ENCODE results near the gene TBPL1. TPM values are rescaled to one million over a fixed set of nuclear protein-coding genes. Genes with fewer than 3 reads are reported as not detected.
A peak's percentile ranks its signal among the peaks of the same experiment; 100 is the strongest.

The TBPL1 gene
- 10 to 100 TPM in 2 of 6 donors, 1 to 10 TPM in 4; 2.6 to 18.0 (median 9.5) TPM for total RNA-seq

DNA sequence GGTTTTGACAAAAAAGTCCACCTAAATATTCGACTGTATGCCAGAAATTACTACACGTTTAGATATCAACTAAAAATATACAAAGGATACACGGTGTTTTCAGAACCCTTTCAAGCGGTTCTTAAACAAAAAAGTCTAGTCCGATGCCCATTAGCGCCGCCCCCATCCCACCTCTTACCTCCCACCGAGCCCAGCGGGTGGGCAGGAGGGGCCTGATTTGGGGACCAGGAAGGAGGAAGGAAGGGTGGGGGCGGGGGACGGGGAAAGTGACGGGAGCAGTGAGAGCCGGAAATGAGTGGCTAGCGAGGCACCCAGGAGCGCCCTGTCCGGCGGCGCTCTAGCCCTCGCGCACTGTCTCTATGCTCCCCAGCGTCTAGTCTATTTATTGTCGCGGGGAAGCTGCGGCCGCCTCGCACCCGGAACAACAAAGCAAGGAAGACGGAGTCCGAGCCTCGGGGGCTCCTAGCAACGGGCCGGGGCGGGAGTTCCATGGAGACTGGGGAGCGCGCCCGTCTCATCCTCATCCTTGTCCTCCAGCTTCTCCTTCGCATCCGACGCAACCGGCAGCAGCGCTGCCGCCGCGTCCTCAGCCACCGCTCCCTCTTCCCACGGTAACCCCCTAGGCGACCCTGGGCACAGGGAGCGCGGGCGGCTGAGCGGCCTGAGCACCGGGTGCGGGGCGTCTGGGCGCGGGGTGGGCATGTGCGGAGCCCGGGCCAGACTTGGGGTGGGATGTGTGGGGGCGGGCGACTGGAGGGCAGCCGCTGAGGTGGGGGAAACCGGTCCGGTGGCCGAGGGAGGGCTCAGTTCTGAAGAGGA is at the start of gene TBPL1:
TSS of gene TBPL1 (plus strand) at position 410 of the 819 bp plus-strand sequence. CDS start 26,902 bp downstream, outside the sequence.
- 1 to 2% methylated on average over 21 to 46 of the region's 64 CpGs for WGBS, 2 donors
- peak; percentile 94 to 96 for DNase-seq
- Histone ChIP-seq H3K27me3 (no peaks in the 10 kb centered on the region), H3K4me3 (peak within 1 kb of the TSS; percentile 84 to 99 (median 89)), H3K36me3 (no peaks in the 10 kb centered on the region), H3K27ac (peak within 1 kb of the TSS; percentile 88 to 91 (median 90)), H3K9me3 (no peaks in the 10 kb centered on the region), H3K4me1 (peaks cover 22 to 31% (median 24%) of the 10 kb centered on the region in 4 donors)
- TF ChIP-seq EP300 (IDR thresholded peaks at IDR 0.05) (peak in 1 of 4 donors; percentile 73), POLR2A (IDR thresholded peaks at IDR 0.05) (peak in 3 of 4 donors; percentile 15 to 72 (median 44)), POLR2AphosphoS5 (IDR thresholded peaks at IDR 0.05) (peak; percentile 64 to 93)
- TF ChIP-seq, protein P1, sequence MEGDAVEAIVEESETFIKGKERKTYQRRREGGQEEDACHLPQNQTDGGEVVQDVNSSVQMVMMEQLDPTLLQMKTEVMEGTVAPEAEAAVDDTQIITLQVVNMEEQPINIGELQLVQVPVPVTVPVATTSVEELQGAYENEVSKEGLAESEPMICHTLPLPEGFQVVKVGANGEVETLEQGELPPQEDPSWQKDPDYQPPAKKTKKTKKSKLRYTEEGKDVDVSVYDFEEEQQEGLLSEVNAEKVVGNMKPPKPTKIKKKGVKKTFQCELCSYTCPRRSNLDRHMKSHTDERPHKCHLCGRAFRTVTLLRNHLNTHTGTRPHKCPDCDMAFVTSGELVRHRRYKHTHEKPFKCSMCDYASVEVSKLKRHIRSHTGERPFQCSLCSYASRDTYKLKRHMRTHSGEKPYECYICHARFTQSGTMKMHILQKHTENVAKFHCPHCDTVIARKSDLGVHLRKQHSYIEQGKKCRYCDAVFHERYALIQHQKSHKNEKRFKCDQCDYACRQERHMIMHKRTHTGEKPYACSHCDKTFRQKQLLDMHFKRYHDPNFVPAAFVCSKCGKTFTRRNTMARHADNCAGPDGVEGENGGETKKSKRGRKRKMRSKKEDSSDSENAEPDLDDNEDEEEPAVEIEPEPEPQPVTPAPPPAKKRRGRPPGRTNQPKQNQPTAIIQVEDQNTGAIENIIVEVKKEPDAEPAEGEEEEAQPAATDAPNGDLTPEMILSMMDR (IDR thresholded peaks at IDR 0.05), result peak in 2 of 6 experiments; percentile 4 to 6
- peak; percentile 97 to 98 for ATAC-seq (ENCODE audit: low FRiP score in 2 of 2)

DNA sequence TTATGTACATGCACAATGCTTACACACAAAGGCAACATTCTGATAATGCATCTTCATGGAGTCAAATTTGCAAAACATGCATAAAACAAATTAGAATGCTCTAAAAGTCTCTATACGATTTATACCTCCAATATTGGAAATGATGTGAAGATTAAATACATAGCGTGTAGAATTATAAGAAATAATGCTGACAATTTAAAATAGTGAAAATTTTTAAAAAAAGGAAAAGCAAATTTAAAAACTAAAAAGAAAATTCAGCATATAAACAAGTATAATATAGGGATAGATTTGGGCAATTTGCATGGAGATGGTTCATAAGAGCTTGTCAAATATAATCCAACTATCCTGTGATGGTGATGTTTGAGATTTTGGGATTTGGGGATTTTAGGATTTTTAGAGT is 49.2 kb upstream of the TBPL1 start:
- Histone ChIP-seq H3K36me3 (no peaks in the 10 kb centered on the region), H3K9me3 (no peaks in the 10 kb centered on the region), H3K4me1 (no peaks in the 10 kb centered on the region), H3K4me3 (no peak overlapping the region), H3K27ac (no peak overlapping the region), H3K27me3 (no peaks in the 10 kb centered on the region)
- TF ChIP-seq, protein P1 (IDR thresholded peaks at IDR 0.05), result no peak
- TF ChIP-seq POLR2A (IDR thresholded peaks at IDR 0.05), result no peak
- no peak for TF ChIP-seq EP300 (IDR thresholded peaks at IDR 0.05)
- no peak for TF ChIP-seq POLR2AphosphoS5 (IDR thresholded peaks at IDR 0.05)
- WGBS, 2 donors, result 89 to 97% methylated on average over 2 of the region's 2 CpGs
- no peak for ATAC-seq (ENCODE audit: low FRiP score in 2 of 2)
- DNase-seq, result no peak

DNA sequence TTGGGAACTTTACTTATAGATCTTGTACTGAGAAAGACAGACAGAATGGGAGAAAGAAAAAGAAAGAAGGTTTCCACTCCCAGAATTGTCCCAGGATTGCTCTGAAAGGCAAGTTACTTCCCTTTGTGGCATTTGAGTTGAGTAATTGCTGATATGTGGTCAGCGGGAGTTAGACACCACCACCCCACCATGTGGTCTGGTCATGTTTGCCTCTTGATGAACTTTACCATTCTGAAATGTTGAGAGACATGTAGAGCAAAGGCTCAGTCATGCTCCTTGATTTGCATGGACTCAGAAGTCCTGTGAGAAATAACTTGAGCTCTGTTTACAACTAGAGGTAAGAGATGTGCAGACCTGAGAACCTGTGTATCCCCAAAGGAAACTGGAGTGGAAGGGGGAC is 47.0 kb upstream of the TBPL1 start:
- WGBS, 2 donors, result 35 to 41% methylated on average over 1 of the region's 1 CpG
- H3K4me3 ChIP-seq, result no peak overlapping the region
- DNase-seq (no peak), ATAC-seq (ENCODE audit: low FRiP score in 2 of 2) (peak in 1 of 2 donors; percentile 35)
- no peaks in the 10 kb centered on the region for H3K36me3 ChIP-seq
- no peaks in the 10 kb centered on the region for H3K27me3 ChIP-seq
- no peak overlapping the region for H3K27ac ChIP-seq
- no peaks in the 10 kb centered on the region for H3K4me1 ChIP-seq
- H3K9me3 ChIP-seq, result no peaks in the 10 kb centered on the region
- TF ChIP-seq EP300 (IDR thresholded peaks at IDR 0.05) (no peak), POLR2A (IDR thresholded peaks at IDR 0.05) (no peak), POLR2AphosphoS5 (IDR thresholded peaks at IDR 0.05) (no peak)
- TF ChIP-seq, protein P1 (IDR thresholded peaks at IDR 0.05), result no peak

DNA sequence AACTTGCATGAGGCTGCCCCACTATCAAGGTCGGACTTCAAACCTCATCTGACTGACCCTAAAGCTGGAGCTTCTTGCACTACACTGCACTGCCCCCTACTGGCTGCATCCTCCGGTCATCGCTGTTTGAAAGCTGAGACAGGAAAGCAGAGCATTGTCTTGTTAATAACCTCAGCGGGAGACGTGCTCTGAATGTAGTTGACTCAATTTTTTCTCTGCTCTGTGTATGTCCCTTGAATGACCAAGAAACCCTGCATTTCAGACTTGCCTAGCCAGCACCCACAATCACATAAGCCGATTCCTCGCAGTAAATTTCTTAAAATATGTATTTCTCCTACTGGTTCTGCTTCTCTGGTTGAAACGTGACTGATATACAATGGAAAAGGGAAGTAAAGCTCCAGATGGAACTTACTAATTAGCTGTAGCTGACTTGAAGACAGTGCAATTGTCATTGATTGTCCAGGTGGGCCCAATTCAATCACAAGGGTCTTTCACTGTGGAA is 36.3 kb upstream of the TBPL1 start:
- ATAC-seq (ENCODE audit: low FRiP score in 2 of 2), result peak; percentile 75 to 93
- 9% methylated on average over 8 of the region's 8 CpGs for WGBS, 2 donors
- H3K4me3 ChIP-seq, result no peak overlapping the region

More for the DNA sequence above, 36.3 kb upstream of the TBPL1 start:
- peaks cover 0 to 9% (median 2%) of the 10 kb centered on the region in 4 donors for H3K4me1 ChIP-seq
- DNase-seq, result peak in 1 of 2 donors; percentile 79
- TF ChIP-seq, protein P1 (IDR thresholded peaks at IDR 0.05), result peak; percentile 51 to 84 (median 68)
- TF ChIP-seq EP300 (IDR thresholded peaks at IDR 0.05), result no peak
- peak overlapping the region in 2 of 4 donors; percentile 14 to 27 for H3K27ac ChIP-seq
- H3K9me3 ChIP-seq, result peaks cover 0 to 4% (median 0%) of the 10 kb centered on the region in 4 donors
- no peaks in the 10 kb centered on the region for H3K27me3 ChIP-seq
- H3K36me3 ChIP-seq, result no peaks in the 10 kb centered on the region
